Hematopoietic multipotent progenitor cell (in vitro differentiated cells): ENCODE results near the gene RIC1. TPM values are rescaled to one million over a fixed set of nuclear protein-coding genes. Genes with fewer than 3 reads are reported as not detected.
"Not testable (repeated sequence)": the region's sequence is repeated elsewhere in the genome, so short reads cannot be mapped to it uniquely, and the experiment has no call there.

Source experiments
- DNase-seq, 3 donors: peaks; one replicate each; pipeline ENCODE4 v3.0.0-alpha.2; 2011 to 2015; ENCODE audit warnings: low read depth in 2 of 3, low spot score in 2 of 3
- total RNA-seq: library from RNA; depleted of rRNA; stranded (reverse); fragments of >200 nt; gene quantifications from one replicate; pipeline ENCODE4 v1.2.3, GENCODE V29; 2012

RIC1 gene, protein sequence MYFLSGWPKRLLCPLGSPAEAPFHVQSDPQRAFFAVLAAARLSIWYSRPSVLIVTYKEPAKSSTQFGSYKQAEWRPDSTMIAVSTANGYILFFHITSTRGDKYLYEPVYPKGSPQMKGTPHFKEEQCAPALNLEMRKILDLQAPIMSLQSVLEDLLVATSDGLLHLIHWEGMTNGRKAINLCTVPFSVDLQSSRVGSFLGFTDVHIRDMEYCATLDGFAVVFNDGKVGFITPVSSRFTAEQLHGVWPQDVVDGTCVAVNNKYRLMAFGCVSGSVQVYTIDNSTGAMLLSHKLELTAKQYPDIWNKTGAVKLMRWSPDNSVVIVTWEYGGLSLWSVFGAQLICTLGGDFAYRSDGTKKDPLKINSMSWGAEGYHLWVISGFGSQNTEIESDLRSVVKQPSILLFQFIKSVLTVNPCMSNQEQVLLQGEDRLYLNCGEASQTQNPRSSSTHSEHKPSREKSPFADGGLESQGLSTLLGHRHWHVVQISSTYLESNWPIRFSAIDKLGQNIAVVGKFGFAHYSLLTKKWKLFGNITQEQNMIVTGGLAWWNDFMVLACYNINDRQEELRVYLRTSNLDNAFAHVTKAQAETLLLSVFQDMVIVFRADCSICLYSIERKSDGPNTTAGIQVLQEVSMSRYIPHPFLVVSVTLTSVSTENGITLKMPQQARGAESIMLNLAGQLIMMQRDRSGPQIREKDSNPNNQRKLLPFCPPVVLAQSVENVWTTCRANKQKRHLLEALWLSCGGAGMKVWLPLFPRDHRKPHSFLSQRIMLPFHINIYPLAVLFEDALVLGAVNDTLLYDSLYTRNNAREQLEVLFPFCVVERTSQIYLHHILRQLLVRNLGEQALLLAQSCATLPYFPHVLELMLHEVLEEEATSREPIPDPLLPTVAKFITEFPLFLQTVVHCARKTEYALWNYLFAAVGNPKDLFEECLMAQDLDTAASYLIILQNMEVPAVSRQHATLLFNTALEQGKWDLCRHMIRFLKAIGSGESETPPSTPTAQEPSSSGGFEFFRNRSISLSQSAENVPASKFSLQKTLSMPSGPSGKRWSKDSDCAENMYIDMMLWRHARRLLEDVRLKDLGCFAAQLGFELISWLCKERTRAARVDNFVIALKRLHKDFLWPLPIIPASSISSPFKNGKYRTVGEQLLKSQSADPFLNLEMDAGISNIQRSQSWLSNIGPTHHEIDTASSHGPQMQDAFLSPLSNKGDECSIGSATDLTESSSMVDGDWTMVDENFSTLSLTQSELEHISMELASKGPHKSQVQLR (N-terminal part only)
- 28.0 TPM for total RNA-seq

DNA sequence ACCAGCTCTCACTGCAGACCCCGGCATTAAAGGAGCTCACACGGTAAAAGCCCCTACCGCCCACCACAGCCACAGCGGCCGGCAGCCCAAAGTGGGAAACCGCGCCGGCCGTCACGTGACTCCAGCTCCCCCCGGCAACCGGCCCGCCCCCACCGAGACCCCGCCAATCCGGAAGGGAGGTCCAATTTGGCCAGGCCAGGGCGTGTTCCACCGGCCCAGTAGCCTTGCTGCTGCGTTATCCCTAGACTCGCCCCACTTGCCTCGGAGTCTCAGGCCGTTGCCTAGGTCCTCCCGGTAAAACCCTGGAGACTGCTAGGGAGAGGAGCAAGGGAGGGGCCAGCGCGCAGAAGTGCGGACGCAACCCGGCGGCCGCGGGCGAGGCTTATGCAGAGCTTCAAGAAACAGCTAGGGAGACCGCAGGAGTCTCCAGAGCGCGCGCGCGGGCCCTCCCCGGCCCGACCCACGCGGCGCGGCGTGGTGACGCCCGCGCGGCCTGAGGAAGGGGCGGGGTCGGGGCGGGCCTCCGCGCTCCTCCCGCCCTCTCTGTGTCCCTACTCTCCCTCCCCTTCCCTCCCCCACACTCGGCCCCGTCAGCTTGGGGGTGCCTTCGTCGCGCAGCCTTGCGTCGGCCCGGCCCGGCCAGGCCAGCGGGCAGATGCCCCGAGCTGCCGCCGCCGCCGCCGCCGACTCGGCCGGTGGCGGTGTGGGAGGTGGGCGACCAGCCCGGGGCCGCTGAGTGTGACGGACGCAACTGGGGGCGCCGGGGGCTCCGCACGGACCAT lies at the start of gene RIC1:
Gene RIC1, plus strand, starts transcription at position 578 of the 782 bp plus-strand sequence. Its CDS starts 203 bp downstream, at position 781.
- peak; percentile 85 to 97 (median 96) for DNase-seq

DNA sequence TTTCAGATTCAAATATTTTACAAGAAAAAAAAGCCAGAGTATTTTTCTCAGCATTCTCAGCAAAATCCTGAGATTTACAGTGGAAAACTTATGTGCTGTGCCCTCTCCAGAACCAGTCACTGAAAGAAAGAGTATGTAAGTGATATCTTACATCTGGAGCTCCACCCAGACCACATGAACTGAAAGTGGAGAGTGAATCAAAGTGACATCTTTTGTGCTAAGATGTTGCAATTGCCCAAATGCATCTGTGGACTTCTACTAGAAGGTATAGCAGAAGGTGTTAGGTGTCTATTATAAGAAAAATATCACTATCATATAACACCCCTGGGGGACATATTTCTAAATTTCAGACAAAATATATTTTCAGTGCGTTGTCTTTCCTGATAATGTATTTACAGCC lies 49.0 kb upstream of the RIC1 start:
- DNase-seq = no peak

DNA sequence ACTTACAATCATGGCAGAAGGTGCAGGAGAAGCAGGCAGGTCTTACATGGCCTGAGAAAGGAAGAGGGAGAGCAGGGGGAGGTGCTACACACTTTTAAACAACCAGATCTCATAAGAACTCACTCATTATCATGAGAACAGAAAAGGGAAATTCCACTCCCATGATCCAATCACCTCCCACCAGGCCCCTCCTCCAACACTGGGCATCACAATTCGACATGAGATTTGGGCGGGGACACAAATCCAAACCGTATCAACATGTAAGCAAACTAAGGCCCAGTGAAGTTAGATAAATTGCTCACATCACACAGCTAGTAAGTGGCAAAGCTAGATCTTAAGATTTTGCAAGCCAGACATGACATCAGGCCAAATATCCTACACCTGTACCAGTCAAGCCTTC lies 48.3 kb upstream of the RIC1 start:
- DNase-seq = no peak

DNA sequence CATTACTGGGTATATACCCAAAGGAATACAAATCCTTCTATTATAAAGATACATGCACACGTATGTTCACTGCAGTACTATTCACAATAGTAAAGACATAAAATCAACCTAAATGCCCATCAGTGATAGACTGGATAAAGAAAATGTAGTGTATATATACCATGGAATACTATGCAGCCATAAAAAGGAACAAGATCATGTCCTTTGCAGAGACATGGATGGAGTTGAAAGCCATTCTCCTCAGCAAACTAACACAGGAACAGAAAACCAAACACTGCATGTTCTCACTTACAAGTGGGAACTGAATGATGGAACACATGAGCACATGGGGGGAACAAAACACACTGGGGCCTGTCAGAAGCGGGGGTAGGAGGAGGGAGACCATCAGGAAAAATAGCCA lies 47.2 kb upstream of the RIC1 start:
- not testable (repeated sequence) for DNase-seq

DNA sequence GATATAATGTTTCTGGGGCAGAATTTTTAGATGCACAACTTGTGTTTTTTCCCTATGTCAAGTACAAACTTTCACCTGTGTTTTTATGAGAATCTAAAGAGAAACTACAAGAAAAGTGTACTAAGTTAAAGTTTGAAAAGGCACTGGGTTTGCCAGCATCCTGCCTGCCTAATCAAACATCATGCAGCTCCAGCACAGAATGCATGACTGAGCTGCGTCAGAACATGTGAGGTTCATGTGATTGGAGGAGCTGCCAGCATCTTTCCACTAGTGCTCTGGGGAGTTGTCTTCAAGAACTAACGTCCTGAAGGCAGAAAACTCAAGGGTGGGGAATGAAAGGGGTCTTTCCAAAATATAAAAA lies 46.1 kb upstream of the RIC1 start:
- no peak for DNase-seq

DNA sequence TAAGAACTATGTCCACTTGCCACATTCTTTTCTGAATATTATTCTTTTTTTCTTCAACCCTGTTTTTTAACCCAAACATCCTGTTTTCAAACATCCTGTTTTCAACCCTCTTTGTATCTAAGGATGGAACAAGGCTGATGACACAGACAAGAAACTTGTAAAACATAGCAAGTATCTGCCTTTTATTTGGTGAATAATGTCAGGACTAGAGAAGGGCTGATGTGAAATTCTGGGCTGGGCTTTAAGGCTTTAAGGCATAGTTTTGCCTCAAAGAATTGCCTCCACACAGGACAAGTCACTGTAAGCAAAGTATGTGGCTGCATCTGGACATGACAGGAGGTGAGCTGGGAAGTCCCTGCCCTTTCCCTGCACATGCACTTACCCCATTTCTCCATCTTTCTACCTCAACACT lies 42.5 kb upstream of the RIC1 start:
- DNase-seq = no peak

DNA sequence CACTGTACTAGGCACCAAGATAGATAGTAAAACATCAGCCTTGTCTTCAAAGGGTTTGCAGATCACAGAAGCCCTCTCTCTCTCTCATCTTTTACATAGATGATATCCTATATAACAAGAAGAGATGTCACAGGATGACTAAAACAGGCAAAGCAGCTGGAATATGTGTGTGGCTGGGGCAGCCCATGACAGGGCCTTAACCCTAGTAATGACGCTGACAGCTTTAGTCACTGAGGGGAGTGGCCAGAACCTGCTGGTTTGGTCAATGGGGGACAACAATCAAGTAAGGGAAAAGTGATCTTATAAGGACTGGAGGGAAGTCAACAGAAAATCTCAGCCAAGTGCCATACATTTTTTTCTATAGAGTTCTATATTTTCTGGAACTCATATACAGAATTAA lies 41.9 kb upstream of the RIC1 start:
- DNase-seq = no peak

DNA sequence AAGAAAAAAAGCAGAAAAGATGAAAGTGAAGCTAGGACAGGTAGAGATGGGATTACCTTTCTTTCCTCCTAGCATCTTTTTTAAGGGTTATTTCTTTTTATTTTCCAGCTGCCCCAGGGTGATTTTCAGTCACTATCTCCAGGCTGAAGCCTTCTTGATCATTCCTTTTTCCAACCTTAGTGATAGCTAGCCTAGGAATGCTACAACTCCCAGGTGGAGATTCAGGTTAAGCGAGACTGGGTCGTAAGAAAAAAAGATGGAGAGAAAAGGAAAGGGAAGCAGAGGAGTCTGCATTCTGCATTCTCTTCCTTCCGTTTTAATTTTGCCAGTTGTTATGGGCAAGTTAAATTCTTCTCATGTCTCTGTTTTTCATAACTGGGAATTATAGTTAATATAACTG lies 36.7 kb upstream of the RIC1 start:
- no peak for DNase-seq

DNA sequence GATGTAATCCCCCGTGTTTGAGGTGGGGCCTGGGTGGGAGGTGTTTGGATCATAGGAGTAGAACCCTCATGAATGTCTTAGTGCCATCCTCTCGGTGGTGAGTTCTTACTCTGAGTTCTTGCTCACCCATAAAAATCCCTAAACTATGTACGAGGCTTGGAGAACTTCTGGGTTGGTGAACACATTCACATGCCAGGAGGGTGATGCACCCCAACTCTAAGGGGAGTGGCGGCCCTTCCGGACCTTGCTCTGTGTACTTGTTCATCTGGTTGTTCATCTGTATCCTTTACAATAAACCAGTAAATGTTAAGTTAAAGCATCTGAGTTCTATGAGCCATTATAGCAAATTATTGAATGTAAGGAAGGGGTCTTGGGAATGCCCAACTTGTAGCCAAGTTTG lies 36.0 kb upstream of the RIC1 start:
- DNase-seq = no peak

DNA sequence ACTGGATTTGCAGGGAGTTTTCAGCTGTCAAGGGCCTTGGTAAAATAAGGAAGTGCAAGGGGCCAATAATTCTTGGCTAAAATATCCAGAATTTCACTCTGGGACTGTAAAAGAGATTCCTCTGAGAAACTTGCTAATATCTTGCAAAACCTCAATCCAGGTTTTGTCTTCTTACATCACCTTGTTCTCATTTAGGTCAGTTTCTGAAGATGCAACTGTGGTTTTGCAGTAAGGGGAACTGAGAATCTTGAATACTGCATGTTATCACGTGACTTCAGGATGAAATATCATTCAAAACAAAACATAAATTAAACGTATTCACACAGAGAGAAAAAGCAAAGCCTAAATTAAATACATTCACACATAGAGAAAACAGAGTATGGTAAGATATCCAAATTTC lies 35.0 kb upstream of the RIC1 start:
- DNase-seq = peak in 1 of 3 donors; percentile 21

DNA sequence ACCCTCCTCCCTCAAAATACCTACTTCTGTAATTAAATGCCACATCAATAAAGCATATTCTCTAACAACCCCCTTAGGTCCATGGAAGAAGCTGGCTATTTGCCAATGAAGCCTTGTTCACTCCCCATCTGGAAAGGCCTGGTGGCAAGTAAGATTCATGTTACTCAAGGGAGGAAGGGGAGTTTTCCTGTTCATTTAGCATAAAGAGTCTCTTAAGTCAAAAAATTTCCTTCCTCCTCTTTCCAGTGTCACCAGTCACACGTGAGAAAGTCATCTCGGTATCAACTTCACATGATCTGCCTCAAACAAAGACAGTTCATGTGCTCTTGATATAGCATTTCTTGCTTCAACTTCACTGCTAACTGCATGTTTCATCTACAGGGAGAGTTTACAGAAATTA lies 32.7 kb upstream of the RIC1 start:
- DNase-seq = no peak

DNA sequence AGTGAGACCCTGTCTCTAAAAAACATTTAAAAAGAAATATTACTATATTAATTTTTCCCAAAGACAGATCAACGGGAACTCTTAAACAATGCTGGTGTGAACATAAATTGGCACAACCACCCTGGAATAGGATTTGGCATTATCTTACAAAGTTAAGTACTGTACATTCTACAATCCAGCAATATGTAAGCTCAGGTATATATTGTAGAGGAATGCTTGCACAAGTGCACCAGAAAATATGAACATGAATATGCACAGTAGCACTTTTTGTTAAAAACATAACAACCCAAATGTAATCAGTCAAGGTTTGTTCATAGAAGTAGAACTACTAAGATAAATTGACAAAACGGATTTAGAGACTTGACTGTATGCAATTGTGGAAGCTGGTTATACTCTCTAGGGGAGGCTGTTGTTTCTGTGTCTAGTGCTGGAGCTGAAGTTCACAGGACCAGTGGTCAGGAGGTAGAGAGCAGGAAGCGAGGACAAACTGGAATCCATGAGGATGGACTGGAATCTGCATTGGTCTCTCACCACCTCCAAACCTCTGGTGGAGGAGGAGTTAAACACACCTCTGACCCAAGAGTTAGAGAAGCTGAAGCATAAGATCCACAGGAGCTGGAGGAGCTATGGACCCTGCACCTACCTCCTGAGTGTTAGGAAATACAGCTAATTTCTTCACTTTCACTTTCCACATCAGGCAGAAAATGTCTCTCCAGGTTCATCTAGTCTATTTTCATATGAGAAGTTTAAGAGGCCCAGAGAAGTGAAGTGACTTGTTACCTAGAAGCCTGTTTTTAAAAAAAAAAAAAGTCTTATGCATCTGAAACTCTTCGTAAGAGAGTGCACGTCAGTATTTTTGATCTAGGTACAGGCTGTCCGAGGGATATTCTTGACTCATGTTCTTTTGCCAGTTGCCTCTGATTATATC lies 20.3 kb upstream of the RIC1 start:
- peak in 2 of 3 donors; percentile 33 to 45 for DNase-seq

DNA sequence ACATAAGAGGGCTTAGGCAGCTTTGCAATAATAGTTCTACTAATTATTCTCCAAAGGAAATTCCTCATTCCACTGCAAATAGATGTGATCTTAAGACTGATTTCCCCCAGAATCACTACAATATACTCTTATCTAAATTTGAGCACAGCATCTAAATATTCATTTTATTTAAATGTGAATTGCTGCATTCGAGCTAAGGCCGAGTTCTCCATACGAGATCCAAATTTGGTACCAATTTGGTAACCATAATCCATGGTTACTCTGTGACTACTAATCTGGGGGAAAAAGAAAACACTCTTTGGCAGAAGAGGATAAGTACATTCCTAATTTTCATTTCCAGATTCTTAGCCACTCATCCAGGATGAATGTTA lies 19.7 kb upstream of the RIC1 start:
- DNase-seq = no peak

DNA sequence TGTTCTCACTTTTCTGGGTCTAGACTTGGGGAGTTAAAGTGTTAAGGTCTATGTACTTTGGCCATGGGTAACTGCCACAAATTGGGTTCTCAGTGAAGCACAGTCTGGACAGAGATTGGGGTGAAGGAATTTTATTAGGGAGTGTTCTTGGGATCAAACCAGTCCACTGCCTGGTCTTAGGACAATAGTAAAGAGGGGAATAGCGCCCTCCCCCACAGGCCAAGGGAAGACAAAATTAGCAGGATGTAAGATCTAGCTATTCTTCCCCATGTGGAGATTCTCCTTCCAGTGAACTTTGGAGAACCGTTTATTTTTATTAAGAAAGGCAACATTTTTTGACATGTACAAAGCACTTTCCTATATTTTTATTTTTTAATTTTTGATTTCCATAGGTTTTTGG lies 18.4 kb upstream of the RIC1 start:
- no peak for DNase-seq

DNA sequence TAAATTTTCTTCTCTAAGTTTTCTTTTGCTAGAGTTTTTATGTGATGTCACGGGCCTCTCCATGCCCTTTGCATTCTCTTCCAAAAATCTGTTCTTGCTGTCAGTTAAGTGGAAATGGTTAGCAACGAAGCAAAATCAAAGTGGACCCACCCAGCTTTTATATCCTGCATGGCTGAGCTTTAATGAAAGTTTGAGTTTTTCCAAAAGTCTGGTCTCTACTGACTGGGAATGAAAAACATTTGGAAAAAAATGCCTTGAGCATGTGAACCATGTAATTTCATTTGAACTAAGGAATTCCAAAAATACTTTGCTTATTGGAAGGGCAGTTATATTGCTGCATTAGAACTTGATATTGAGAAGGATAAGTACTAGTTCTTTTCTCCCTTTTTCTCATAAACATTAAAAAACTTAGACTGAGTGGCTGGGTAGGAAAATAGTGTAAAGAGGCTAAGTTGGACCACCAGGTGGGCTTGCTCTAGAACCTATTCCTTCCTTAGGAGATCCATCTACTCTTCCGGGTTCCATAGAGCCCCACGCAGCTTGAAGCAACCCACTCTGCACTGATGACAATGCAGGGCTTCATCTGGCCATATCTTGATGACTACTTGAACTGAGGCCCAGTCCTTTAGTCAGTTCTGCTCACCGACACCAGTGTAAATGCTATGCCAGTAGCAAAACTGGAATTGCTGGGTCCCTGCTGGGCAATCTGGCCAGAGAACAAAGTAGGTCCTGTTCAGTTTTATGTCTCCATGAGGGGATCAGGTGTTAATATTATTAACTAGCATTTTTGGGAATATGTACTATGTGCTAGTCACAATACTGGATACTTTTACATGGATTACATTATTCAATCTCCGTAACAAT lies 17.4 kb upstream of the RIC1 start:
- no peak for DNase-seq

DNA sequence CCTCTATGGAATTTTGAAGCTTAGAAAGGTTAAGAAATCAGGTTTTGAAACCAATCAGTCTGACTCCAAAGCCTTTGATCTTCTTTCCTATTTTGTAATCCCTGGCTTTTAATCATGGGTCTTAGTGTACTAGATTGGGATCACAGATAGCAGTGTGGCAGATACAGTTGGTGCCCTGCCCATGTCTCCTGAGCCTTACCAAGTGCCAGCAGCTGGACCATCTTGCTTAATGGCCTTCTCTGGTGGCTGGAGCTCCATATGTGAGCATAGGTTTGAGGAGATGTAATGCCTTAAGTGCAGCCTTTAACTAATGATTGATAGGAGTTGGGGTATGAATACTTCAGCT lies 16.7 kb upstream of the RIC1 start:
- DNase-seq = no peak

DNA sequence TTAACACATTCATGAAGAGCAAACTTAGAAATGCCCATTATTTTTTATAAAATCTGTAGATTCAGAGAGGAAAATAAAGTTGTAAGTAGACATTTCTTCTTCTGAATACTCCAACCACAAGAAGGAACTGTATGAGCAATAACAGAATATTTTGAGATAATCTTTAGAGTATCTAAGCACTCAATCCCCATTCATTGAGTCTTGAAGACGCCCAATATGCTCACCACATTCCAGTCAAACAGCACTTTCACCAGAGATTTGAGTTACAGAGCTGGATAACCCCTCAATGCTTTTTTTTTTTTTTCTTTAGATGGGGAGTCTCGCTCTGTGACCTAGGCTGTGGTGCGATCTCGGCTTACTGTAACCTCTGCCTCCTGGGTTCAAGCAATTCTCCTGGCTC lies 14.7 kb upstream of the RIC1 start:
- DNase-seq = no peak

DNA sequence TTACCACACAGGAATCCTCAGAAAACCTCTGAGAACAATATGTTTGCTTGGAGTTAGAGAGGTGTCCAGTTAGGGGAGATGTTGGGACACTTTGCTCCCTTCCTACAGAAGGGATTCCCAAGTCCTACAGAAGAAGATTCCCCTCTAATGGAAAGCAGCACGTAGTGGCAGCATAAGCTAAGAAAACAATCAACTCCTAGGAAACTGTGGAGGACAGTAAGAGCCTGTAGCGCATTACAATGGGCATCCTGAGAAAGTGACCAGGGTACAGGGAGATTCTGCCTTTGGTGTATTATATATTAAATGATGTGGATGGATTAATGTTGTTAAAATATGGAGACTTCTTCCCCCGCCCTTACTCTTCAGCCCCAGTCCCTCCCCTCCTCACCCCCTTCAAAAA lies 13.9 kb upstream of the RIC1 start:
- no peak for DNase-seq

DNA sequence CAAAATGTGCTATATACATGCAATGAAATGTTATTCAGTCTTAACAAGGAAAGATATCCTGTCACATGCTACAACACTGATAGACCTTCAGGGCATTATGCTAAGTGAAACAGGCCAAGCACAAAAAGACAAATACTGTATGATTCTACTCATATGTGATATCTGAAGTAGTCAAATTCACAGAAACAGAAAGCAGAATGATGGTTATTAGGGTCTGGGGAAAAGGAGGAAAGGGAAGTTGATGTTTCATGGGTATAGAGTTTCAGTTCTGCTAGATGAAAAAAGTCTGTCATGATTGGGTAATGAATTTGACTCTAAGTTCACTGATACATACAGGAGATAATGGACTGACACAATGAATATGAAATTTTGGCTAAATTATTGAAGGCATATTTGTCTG lies 11.2 kb upstream of the RIC1 start:
- DNase-seq = peak in 1 of 3 donors; percentile 21
